Cardiac fibroblast (primary cell): ENCODE results near the gene MYL6.

Experiments
- DNase-seq, 2 donors: peaks; one replicate each; pipeline versions ENCODE4 v3.0.0 to v3.0.0-alpha.2; 2010; ENCODE audit warnings: low read depth in 2 of 2
- H3K4me3 ChIP-seq, 2 donors: replicated peaks in 1 of 2; 1 replicate in 1 of 2; 2 replicates in 1 of 2; pipeline ENCODE4 v1.5.1; 2011; ENCODE audit warnings: low read depth in 2 of 2, low read length in 2 of 2, mild to moderate bottlenecking in 2 of 2, moderate library complexity in 1 of 2
- CTCF ChIP-seq: IDR thresholded peaks from one replicate; pipeline ENCODE4 v1.5.1; 2011; ENCODE audit warnings: low read depth, mild to moderate bottlenecking, low read length, inconsistent platforms

Gene MYL6

GRCh38 chr12:56129942-56130495 lies 28.1 kb upstream of the MYL6 start:
- H3K4me3 ChIP-seq, result peak overlapping the region in 1 of 2 donors; percentile 88
- no peak for DNase-seq
- TF ChIP-seq CTCF, result no peak

- TF ChIP-seq CTCF, result no peak
- no peak overlapping the region for H3K4me3 ChIP-seq
- no peak for DNase-seq
These were observed 27.3 kb upstream of the MYL6 start for GRCh38 chr12:56130876-56131275.

GRCh38 chr12:56134897-56135296 lies 23.3 kb upstream of the MYL6 start:
- no peak overlapping the region for H3K4me3 ChIP-seq
- TF ChIP-seq CTCF, result no peak
- no peak for DNase-seq

- TF ChIP-seq CTCF, result no peak
- no peak overlapping the region for H3K4me3 ChIP-seq
- DNase-seq, result no peak
These were observed 20.1 kb upstream of the MYL6 start for GRCh38 chr12:56137853-56138571.

GRCh38 chr12:56141946-56142784 lies 16.0 kb upstream of the MYL6 start:
- no peak for TF ChIP-seq CTCF
- H3K4me3 ChIP-seq, result no peak overlapping the region
- DNase-seq, result no peak

- no peak overlapping the region for H3K4me3 ChIP-seq
- no peak for TF ChIP-seq CTCF
- DNase-seq, result peak in 1 of 2 donors; percentile 35
These were observed 14.9 kb upstream of the MYL6 start for GRCh38 chr12:56143217-56143616.
